ENCODE measurements around the gene HIVEP3. TPM values are rescaled to one million over a fixed set of nuclear protein-coding genes. Genes with fewer than 3 reads are reported as not detected.

HIVEP3 gene
- total RNA-seq, 2 experiments from 2014 or later: 18.6 to 20.4 TPM

- intact Hi-C loops (cut with micrococcal nuclease): no loop called here
- ATAC-seq (no peak), DNase-seq (no peak)
- H3K4me3 Mint-ChIP-seq: no peak overlapping the region
- H3K27ac Mint-ChIP-seq: no peak overlapping the region
- H3K27me3 Mint-ChIP-seq: no peaks in the 10 kb centered on the region
- TF ChIP-seq CTCF (IDR thresholded peaks at IDR 0.05): no peak
- H3K4me1 Mint-ChIP-seq (ENCODE audit: low read depth): peaks cover 6% of the 10 kb centered on the region
- POLR2A ChIA-PET: interaction anchor here (1.2 kb wide), 1 partner anchor 18 kb away, joined by 3 read pairs; no protein-coding TSS in a partner anchor
- CTCF ChIA-PET: no interaction called here
- H3K9me3 Mint-ChIP-seq: no peaks in the 10 kb centered on the region
- H3K36me3 Mint-ChIP-seq (ENCODE audit: low read depth): no peaks in the 10 kb centered on the region
Measured at GRCh38 chr1:41710980-41711379, 207.7 kb downstream of the HIVEP3 start.

GRCh38 chr1:41709873-41710272 lies 208.8 kb downstream of the HIVEP3 start:
- TF ChIP-seq CTCF (IDR thresholded peaks at IDR 0.05): no peak
- POLR2A ChIA-PET: no interaction called here
- CTCF ChIA-PET: interaction anchor here (0.7 to 2.3 kb wide), 2 partner anchors 15 to 135 kb away, joined by 3 to 5 read pairs; no protein-coding TSS in a partner anchor
- intact Hi-C loops (cut with micrococcal nuclease): no loop called here
- H3K27ac Mint-ChIP-seq: no peak overlapping the region
- no peak overlapping the region for H3K4me3 Mint-ChIP-seq
- no peaks in the 10 kb centered on the region for H3K36me3 Mint-ChIP-seq (ENCODE audit: low read depth)
- no peak for ATAC-seq
- H3K4me1 Mint-ChIP-seq (ENCODE audit: low read depth): peaks cover 4% of the 10 kb centered on the region
- H3K27me3 Mint-ChIP-seq: no peaks in the 10 kb centered on the region
- DNase-seq: no peak
- H3K9me3 Mint-ChIP-seq: no peaks in the 10 kb centered on the region

- no peak for TF ChIP-seq CTCF (IDR thresholded peaks at IDR 0.05)
- intact Hi-C loops (cut with micrococcal nuclease): no loop called here
- no peak overlapping the region for H3K27ac Mint-ChIP-seq
- H3K4me1 Mint-ChIP-seq (ENCODE audit: low read depth): peaks cover 4% of the 10 kb centered on the region
- POLR2A ChIA-PET: no interaction called here
- no peak for DNase-seq
- no peaks in the 10 kb centered on the region for H3K9me3 Mint-ChIP-seq
- no peak for ATAC-seq
- CTCF ChIA-PET: interaction anchor here (0.7 to 2.3 kb wide), 2 partner anchors 15 to 134 kb away, joined by 3 to 5 read pairs; no protein-coding TSS in a partner anchor
- no peaks in the 10 kb centered on the region for H3K27me3 Mint-ChIP-seq
- no peak overlapping the region for H3K4me3 Mint-ChIP-seq
- no peaks in the 10 kb centered on the region for H3K36me3 Mint-ChIP-seq (ENCODE audit: low read depth)
Measured at GRCh38 chr1:41709331-41709730, 209.4 kb downstream of the HIVEP3 start.

- Mint-ChIP-seq H3K4me3 (no peak overlapping the region), H3K36me3 (ENCODE audit: low read depth) (no peaks in the 10 kb centered on the region), H3K9me3 (no peaks in the 10 kb centered on the region), H3K27ac (no peak overlapping the region), H3K27me3 (no peaks in the 10 kb centered on the region), H3K4me1 (ENCODE audit: low read depth) (peaks cover 4% of the 10 kb centered on the region)
- no peak for TF ChIP-seq CTCF (IDR thresholded peaks at IDR 0.05)
- intact Hi-C loops (cut with micrococcal nuclease): no loop called here
- no peak for ATAC-seq
- ChIA-PET POLR2A (interaction anchor here (1.0 kb wide), 1 partner anchor 35 kb away, joined by 3 read pairs; no protein-coding TSS in a partner anchor), CTCF (interaction anchor here (1.2 to 2.3 kb wide), 3 partner anchors 14 to 21 kb away, joined by 3 to 5 read pairs (median 3); no protein-coding TSS in a partner anchor)
- no peak for DNase-seq
Measured at GRCh38 chr1:41708332-41708731, 210.4 kb downstream of the HIVEP3 start.

- ChIA-PET CTCF (interaction anchor here (1.2 to 1.4 kb wide), 2 partner anchors 15 to 21 kb away, joined by 3 read pairs; no protein-coding TSS in a partner anchor), POLR2A (interaction anchor here (1.0 kb wide), 1 partner anchor 34 kb away, joined by 3 read pairs; no protein-coding TSS in a partner anchor)
- intact Hi-C loops (cut with micrococcal nuclease): no loop called here
Measured at GRCh38 chr1:41707793-41708192, 210.9 kb downstream of the HIVEP3 start.

More at GRCh38 chr1:41707793-41708192, 210.9 kb downstream of the HIVEP3 start:
- no peak overlapping the region for H3K27ac Mint-ChIP-seq
- no peaks in the 10 kb centered on the region for H3K27me3 Mint-ChIP-seq
- no peaks in the 10 kb centered on the region for H3K36me3 Mint-ChIP-seq (ENCODE audit: low read depth)
- no peak overlapping the region for H3K4me3 Mint-ChIP-seq
- H3K9me3 Mint-ChIP-seq: no peaks in the 10 kb centered on the region
- no peak for TF ChIP-seq CTCF (IDR thresholded peaks at IDR 0.05)
- ATAC-seq (no peak), DNase-seq (no peak)
- peaks cover 4% of the 10 kb centered on the region for H3K4me1 Mint-ChIP-seq (ENCODE audit: low read depth)
